GM18526 (cell line): ENCODE results near the gene MSI2.

Experiments
- POLR2A ChIP-seq: IDR thresholded peaks from 3 replicates; pipeline ENCODE4 v1.6.1; 2011; ENCODE audit not compliant: insufficient read length; ENCODE audit errors: extremely low read depth

The MSI2 gene

GRCh38 chr17:57356153-57356718 lies 99.9 kb downstream of the MSI2 start:
- no peak for TF ChIP-seq POLR2A

- TF ChIP-seq POLR2A, result no peak
These were observed 100.5 kb downstream of the MSI2 start for GRCh38 chr17:57356719-57357391.

DNA sequence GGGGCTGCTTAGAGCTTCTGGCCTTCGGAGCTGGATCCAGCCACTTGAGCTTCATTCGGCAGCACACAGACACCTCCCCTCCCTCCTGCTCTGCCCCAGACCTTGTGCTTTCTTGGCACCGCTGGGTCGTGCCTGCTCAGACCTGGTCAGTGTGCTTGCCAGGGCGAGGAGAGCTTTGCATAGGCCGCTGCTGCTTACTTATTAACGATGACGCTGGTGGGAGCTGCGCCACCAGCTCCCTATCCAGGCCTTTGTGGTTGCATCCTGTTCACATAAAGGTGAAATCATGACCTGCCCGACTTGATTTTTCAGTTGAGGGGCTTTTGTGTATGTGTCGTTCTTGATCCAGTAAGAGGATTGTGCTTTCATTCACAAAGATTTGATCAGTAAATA lies 101.1 kb downstream of the MSI2 start:
- TF ChIP-seq POLR2A, result peak; percentile 72

- TF ChIP-seq POLR2A, result no peak
These were observed 101.6 kb downstream of the MSI2 start for GRCh38 chr17:57357830-57358430.

GRCh38 chr17:57360266-57360665 lies 103.9 kb downstream of the MSI2 start:
- no peak for TF ChIP-seq POLR2A

DNA sequence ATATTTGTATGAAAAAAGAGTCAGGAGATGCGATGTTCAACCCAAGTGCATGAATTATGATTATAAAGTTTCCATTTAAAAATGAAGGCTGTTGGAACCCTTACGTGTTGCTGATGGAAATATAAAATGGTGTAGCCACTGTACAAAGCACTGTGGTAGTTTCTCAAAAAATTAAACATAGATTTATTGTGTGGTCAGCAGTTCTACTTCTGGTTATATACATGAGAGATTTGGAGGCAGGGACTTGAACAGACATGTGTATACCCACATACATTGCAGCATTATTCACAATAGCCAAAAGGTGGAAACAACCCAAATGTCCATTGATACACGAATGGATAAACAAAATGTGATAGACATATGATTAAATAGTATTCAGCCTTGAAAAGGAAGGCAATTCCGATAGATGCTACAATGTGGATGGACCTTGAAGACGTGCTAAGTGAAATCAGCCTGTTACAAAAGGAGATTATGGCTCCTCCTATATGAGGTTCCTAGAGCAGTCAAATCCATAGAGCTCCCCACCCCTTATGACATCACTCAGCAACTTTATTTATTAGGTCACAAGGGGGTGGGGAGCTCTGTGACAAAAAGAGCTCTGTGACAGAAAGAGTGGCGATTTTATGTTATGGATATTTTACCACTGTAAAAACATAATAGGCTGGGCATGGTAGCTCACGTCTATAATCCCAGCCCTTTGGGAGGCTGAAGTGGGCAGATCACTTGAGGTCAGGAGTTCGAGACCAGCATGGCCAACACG lies 106.7 kb downstream of the MSI2 start:
- no peak for TF ChIP-seq POLR2A

DNA sequence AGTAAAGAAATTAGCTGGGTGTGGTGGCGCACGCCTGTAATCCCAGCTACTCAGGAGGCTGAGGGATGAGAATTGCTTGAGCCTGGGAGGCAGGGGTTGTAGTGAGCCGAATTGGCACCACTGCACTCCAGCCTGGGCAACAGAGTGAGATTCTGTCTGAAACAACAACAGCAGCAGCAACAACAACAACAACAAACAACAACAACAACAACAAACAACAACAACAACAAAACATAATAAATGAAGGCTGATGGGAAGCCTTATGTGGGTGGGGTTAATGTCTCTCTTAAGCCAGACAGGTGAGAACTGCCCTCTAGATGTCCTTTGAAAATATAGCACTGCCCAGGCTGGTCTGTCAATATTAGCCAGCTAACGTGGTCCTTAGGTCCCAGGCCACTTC lies 107.3 kb downstream of the MSI2 start:
- no peak for TF ChIP-seq POLR2A

DNA sequence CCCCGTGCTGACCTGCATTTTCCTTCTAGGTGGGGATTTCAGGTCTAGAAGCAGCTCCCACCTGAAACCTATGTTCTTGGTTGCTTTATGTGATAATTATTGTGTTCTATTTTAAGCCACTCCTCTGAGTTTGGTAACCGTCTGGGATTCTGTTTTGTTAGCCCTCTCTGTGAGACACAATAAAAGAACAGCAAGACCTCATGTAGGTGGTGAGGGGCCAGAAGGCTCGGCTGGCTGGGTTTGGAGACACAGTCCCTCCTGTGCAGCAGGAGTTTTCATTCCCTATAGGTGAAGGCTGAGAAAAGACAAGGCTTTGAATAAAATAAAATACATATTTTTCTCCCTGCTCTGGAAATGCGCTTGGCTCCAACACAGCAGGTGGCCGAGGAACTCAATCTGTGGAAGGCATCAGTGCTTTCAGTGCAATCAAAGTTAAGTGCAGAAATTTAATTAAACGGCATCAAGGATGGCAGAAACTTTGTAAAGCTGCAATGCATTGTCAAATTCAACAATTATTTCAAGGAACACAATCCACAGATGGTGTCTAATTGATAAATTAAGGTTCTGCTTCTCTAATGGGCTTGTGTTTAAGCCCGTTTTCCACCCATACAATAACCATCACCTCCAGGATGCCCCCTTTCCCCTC lies 107.8 kb downstream of the MSI2 start:
- TF ChIP-seq POLR2A, result no peak

GRCh38 chr17:57365420-57365819 lies 109.1 kb downstream of the MSI2 start:
- no peak for TF ChIP-seq POLR2A

GRCh38 chr17:57366177-57366557 lies 109.8 kb downstream of the MSI2 start:
- no peak for TF ChIP-seq POLR2A

GRCh38 chr17:57366558-57367351 lies 110.4 kb downstream of the MSI2 start:
- TF ChIP-seq POLR2A, result no peak

- no peak for TF ChIP-seq POLR2A
These were observed 112.5 kb downstream of the MSI2 start for GRCh38 chr17:57368637-57369336.

- no peak for TF ChIP-seq POLR2A
These were observed 113.2 kb downstream of the MSI2 start for GRCh38 chr17:57369509-57369945.

DNA sequence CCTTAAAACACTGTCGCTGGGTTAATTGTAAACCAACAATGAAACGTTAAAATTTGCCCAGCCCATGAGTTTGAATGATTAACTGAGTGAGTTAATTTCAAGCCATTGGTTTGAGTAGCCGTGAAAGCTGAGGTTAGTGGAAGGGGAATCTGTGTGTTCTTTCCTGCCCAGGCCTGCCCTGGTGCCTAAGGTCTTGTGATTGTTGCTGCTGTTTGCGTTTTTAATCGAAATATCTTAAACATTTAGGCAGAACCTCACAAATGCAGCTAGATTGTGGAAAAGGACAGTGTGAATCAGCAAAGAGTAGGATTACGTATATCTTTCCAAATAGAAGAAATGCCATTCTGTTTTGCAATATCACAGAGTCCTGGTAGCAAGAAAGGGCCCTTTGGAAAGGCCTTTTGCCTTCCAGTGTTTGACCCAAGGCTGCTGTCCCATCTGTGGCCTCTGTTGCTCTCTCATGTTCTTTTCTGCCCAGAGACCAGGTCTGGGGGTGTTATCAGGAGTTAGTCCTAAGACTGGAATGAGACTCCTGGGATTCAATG lies 113.8 kb downstream of the MSI2 start:
- peak; percentile 10 for TF ChIP-seq POLR2A

- TF ChIP-seq POLR2A, result peak; percentile 5
These were observed 114.3 kb downstream of the MSI2 start for GRCh38 chr17:57370619-57371018.
